Common myeloid progenitor, CD34-positive (primary cell): ENCODE measurements around the gene HMCES.
"Not testable (repeated sequence)": the region's sequence is repeated elsewhere in the genome, so short reads cannot be mapped to it uniquely, and the experiment has no call there.

Experiments
- CTCF ChIA-PET: fragments of 350-600 bp; sonication (Branson Sonifier 250); formaldehyde crosslinking; loops from one replicate; lab custom pipeline; 2021; ENCODE audit warnings: antibody characterized with exemption; lab: Charles Lee
- POLR2A ChIA-PET: fragments of 350-600 bp; sonication (Branson Sonifier 250); formaldehyde crosslinking; loops from one replicate; lab custom pipeline; 2021; ENCODE audit warnings: antibody characterized with exemption; lab: Charles Lee
- DNase-seq, 3 donors: peaks; one replicate each; pipeline versions ENCODE4 v3.0.0 to v3.0.0-alpha.2; 2013
- H3K27ac ChIP-seq, 2 experiments: 1 replicate in 1 of 2; 2 replicates in 1 of 2; pipeline ENCODE4 v1.7.0; 2013; ENCODE audit warnings: inconsistent platforms in 2 of 2, low read length in 2 of 2, mild to moderate bottlenecking in 2 of 2, low read depth in 1 of 2, moderate library complexity in 1 of 2; ENCODE audit not compliant: severe bottlenecking in 2 of 2, insufficient read depth in 1 of 2, poor library complexity in 1 of 2
- H3K27me3 ChIP-seq, 5 experiments: replicated peaks in 2 of 5; 1 replicate in 3 of 5; 2 replicates in 2 of 5; pipeline versions ENCODE4 v1.6.1 to v1.7.0; 2013; ENCODE audit warnings: low read length in 4 of 5, mild to moderate bottlenecking in 2 of 5, moderate library complexity in 2 of 5, inconsistent platforms in 1 of 5; ENCODE audit not compliant: insufficient read depth in 5 of 5, control insufficient read depth in 4 of 5
- H3K36me3 ChIP-seq, 4 experiments: 1 replicate in 2 of 4; 2 replicates in 2 of 4; pipeline versions ENCODE4 v1.6.1 to v1.7.0; 2013; ENCODE audit warnings: low read length in 3 of 4, control low read depth in 1 of 4, mild to moderate bottlenecking in 1 of 4; ENCODE audit not compliant: control insufficient read depth in 4 of 4, insufficient read depth in 4 of 4
- H3K4me1 ChIP-seq, 4 experiments: 1 replicate in 3 of 4; 2 replicates in 1 of 4; pipeline versions ENCODE4 v1.6.1 to v1.7.1; 2013; ENCODE audit warnings: low read length in 3 of 4, mild to moderate bottlenecking in 3 of 4, control low read depth in 1 of 4, inconsistent platforms in 1 of 4, moderate library complexity in 1 of 4; ENCODE audit not compliant: control insufficient read depth in 4 of 4, insufficient read depth in 4 of 4; ENCODE audit errors: control extremely low read depth in 1 of 4
- H3K4me3 ChIP-seq, 7 experiments: 1 replicate in 4 of 7; 2 replicates in 3 of 7; pipeline versions ENCODE4 v1.5.1 to v1.7.0; 2013; ENCODE audit warnings: mild to moderate bottlenecking in 7 of 7, low read length in 6 of 7, moderate library complexity in 6 of 7, inconsistent platforms in 2 of 7, low read depth in 2 of 7, control low read depth in 1 of 7; ENCODE audit not compliant: insufficient read depth in 4 of 7, control insufficient read depth in 1 of 7; ENCODE audit errors: extremely low read depth in 1 of 7
- H3K9me3 ChIP-seq, 5 experiments: 1 replicate in 4 of 5; 2 replicates in 1 of 5; pipeline versions ENCODE4 v1.6.1 to v1.7.1; 2013; ENCODE audit warnings: low read length in 4 of 5, mild to moderate bottlenecking in 2 of 5, inconsistent platforms in 1 of 5, low read depth in 1 of 5, moderate library complexity in 1 of 5; ENCODE audit not compliant: control insufficient read depth in 4 of 5, insufficient read depth in 2 of 5; ENCODE audit errors: control extremely low read depth in 1 of 5
- WGBS: methylation state at CpG from one replicate; pipeline ENCODE4 v1.1.5; 2013; ENCODE audit not compliant: insufficient coverage; 5-methylcytosine and 5-hydroxymethylcytosine counted together

HMCES gene

DNA sequence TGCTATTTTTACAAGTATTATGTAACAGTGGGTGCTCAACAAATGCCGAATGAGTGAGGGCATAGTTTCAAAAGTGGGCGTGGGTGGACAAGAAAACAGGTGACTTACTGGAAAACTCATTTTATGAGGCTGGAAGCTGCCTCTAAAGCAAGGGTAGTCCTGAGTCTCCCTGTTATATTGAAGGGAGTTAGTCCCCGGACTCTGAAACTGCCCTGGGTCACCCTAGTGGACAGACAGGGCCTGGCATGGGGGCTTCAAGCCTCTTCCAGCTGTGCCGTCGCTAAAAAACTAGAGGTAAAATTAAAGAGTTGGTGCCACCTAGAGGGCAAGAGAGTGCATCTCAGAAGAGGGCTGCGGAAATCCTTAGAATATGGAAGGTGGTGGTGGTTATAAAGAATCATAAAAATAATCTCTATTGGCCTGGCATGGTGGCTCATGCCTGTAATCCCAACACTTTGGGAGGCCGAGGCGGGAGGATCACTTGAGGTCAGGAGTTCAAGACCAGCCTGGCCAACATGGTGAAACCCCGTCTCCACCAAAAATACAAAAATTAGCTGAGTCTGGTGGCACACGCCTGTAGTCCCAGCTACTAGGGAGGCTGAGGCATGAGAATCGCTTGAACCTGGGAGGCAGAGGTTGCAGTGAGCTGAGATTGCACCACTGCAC is 32.9 kb upstream of the HMCES start:
- ChIA-PET POLR2A (interaction anchor here (0.5 to 1.3 kb wide), 5 partner anchors 35 to 641 kb away, joined by 3 to 6 read pairs (median 3); no protein-coding TSS in a partner anchor), CTCF (interaction anchor here (0.6 to 4.9 kb wide), 37 partner anchors 11 to 630 kb away, joined by 3 to 57 read pairs (median 5); partner anchors contain the start of genes CFAP92, CNBP and RAB43)
- not testable (repeated sequence) for H3K27ac ChIP-seq, H3K9me3 ChIP-seq, H3K27me3 ChIP-seq, H3K36me3 ChIP-seq
- DNase-seq: peak; percentile 92 to 96 (median 94)
- Histone ChIP-seq H3K4me1 (peaks cover 6 to 29% (median 26%) of the 10 kb centered on the region in 4 experiments), H3K4me3 (peak overlapping the region in 2 of 7 experiments; percentile 20 to 49)
- WGBS: 38% methylated on average over 8 of the region's 11 CpGs

DNA sequence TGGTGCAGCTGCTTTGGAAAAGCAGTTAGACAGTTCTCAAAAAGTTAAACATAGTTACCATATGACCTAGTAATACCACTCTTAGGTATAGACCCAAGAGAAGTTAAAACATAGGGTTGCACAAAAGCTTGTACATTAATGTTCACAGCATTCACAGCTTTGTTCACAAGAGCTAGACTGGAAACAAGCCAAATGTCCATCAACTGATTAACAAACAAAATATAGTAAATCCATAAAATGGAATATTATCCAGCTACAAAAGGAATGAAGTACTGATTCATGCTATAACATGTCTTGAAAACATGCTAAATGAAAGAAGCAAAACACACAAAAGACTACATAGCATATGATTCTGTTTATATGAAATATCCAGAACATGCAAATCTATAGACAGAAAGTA is 32.0 kb upstream of the HMCES start:
- Histone ChIP-seq H3K4me3 (no peak overlapping the region), H3K4me1 (peaks cover 6 to 29% (median 26%) of the 10 kb centered on the region in 4 experiments), H3K27ac (no peak overlapping the region), H3K36me3 (no peaks in the 10 kb centered on the region), H3K27me3 (no peaks in the 10 kb centered on the region), H3K9me3 (no peaks in the 10 kb centered on the region)
- POLR2A ChIA-PET: interaction anchor here (0.7 to 1.3 kb wide), 2 partner anchors 83 to 85 kb away, joined by 3 to 4 read pairs; no protein-coding TSS in a partner anchor
- CTCF ChIA-PET: interaction anchor here (0.9 to 4.9 kb wide), 26 partner anchors 10 to 275 kb away, joined by 3 to 57 read pairs (median 10); partner anchors contain the start of genes CNBP and RAB43
- DNase-seq: no peak

DNA sequence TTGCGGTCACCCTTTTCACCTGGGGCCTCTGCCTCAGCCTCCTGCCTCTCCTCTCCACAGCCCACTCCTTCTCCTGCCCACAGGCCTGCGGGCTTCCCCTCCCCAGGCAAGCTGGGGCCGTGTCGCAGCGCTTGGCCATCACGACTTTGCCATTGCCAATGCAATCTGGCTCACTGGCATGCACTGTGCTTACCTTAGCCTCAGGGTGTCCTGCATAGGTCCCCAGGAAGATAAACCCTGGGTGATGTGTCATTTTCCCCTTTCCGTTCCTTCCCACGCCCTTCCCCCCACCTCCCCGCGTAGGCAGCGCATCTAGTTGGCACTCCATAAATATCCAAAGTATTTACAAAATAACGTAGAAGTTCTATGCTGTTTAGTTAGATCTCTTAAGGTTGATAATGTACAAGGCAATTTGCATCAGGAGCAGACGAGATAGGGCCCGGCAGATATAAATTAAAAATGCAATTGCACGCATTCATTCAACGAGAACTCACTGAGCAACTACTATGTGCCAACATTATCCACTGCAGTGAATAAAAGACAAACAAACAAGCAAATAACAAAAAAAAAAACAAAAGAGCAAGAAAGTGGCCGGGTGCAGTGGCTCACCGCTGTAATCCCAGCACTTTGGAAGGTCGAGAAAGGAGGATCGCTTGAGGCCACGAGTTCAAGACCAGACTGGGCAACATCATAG is 30.2 kb upstream of the HMCES start:
- Histone ChIP-seq H3K27me3 (no peaks in the 10 kb centered on the region), H3K4me3 (peak overlapping the region; percentile 80 to 97 (median 88)), H3K27ac (peak overlapping the region; percentile 81 to 95), H3K4me1 (peaks cover 6 to 29% (median 26%) of the 10 kb centered on the region in 4 experiments), H3K9me3 (no peaks in the 10 kb centered on the region), H3K36me3 (peaks cover 0 to 17% (median 14%) of the 10 kb centered on the region in 4 experiments)
- POLR2A ChIA-PET: interaction anchor here (0.6 kb wide), 1 partner anchor 70 kb away, joined by 7 read pairs; no protein-coding TSS in a partner anchor
- DNase-seq: no peak
- CTCF ChIA-PET: interaction anchor here (1.5 to 4.9 kb wide), 2 partner anchors 14 to 195 kb away, joined by 3 to 57 read pairs; no protein-coding TSS in a partner anchor
- WGBS: 69% methylated on average over 11 of the region's 21 CpGs

- peaks cover 0 to 24% (median 21%) of the 10 kb centered on the region in 4 experiments for H3K36me3 ChIP-seq
- peak within 1 kb of the TSS; percentile 80 to 97 (median 88) for H3K4me3 ChIP-seq
- ChIA-PET POLR2A (interaction anchor here (0.6 to 1.8 kb wide), 2 partner anchors 25 to 67 kb away, joined by 4 to 6 read pairs; a partner anchor contains a TSS), CTCF (interaction anchor here (0.7 to 1.5 kb wide), 3 partner anchors 17 to 280 kb away, joined by 3 read pairs; no protein-coding TSS in a partner anchor)
- H3K4me1 ChIP-seq: peaks cover 6 to 29% (median 26%) of the 10 kb centered on the region in 4 experiments
- WGBS: 0% methylated on average over 36 of the region's 48 CpGs
- H3K27ac ChIP-seq: peak within 1 kb of the TSS; percentile 81 to 95
- DNase-seq: peak; percentile 85 to 90 (median 86)
- H3K9me3 ChIP-seq: no peaks in the 10 kb centered on the region
- no peaks in the 10 kb centered on the region for H3K27me3 ChIP-seq
Measured at GRCh38 chr3:129249284-129250065, 29.2 kb upstream of the HMCES start, which contains the start of gene COPG1. TSS of gene COPG1 (plus strand) at chr3:129249606. CDS start at chr3:129249710, 104 bp downstream.

DNA sequence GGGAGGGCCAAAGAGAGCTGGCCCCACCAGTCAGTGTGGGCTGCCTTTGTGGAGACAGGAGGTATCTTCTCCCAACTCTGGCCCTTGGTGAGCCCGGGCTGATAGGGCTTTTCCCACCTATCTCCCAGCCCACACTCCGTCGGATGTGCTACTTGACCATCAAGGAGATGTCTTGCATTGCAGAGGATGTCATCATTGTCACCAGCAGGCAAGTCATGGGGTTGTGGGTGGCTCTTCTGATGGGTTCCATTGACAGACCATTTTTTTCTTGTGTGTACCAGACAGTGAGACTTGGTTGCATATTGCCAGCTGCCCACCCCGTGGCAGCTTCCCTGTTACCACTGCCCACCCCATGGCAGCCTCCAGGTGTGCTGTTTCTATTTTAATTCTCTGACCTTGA is 25.9 kb upstream of the HMCES start:
- no peaks in the 10 kb centered on the region for H3K9me3 ChIP-seq
- H3K4me1 ChIP-seq: peaks cover 6 to 24% (median 23%) of the 10 kb centered on the region in 4 experiments
- 100% methylated on average over 3 of the region's 4 CpGs for WGBS
- H3K27ac ChIP-seq: no peak overlapping the region
- POLR2A ChIA-PET: interaction anchor here (0.6 kb wide), 1 partner anchor 10 kb away, joined by 6 read pairs; no protein-coding TSS in a partner anchor
- H3K27me3 ChIP-seq: no peaks in the 10 kb centered on the region
- no peak for DNase-seq
- H3K4me3 ChIP-seq: no peak overlapping the region
- peaks cover 21 to 53% (median 46%) of the 10 kb centered on the region in 4 experiments for H3K36me3 ChIP-seq
- CTCF ChIA-PET: interaction anchor here (1.2 to 1.5 kb wide), 3 partner anchors 25 to 107 kb away, joined by 3 read pairs; no protein-coding TSS in a partner anchor

GRCh38 chr3:129254536-129255230 is 24.0 kb upstream of the HMCES start:
- DNase-seq: no peak
- WGBS: 92% methylated on average over 4 of the region's 12 CpGs
- Histone ChIP-seq H3K27ac (no peak overlapping the region), H3K9me3 (no peaks in the 10 kb centered on the region), H3K4me1 (peaks cover 6 to 10% (median 10%) of the 10 kb centered on the region in 4 experiments), H3K4me3 (no peak overlapping the region), H3K27me3 (no peaks in the 10 kb centered on the region), H3K36me3 (peaks cover 23 to 68% (median 59%) of the 10 kb centered on the region in 4 experiments)
- ChIA-PET POLR2A (interaction anchor here (0.7 kb wide), 1 partner anchor 237 kb away, joined by 3 read pairs; no protein-coding TSS in a partner anchor), CTCF (interaction anchor here (0.7 to 2.6 kb wide), 4 partner anchors 9 to 327 kb away, joined by 3 to 11 read pairs (median 4); no protein-coding TSS in a partner anchor)
